ENCODE data around the gene TCERG1.

The TCERG1 gene

GRCh38 chr5:146475906-146476305, 28.8 kb downstream of the TCERG1 start:
- DNase-seq (no peak), ATAC-seq (ENCODE audit: insufficient read depth, low read depth) (no peak)
- no peak overlapping the region for H3K9ac ChIP-seq (ENCODE audit: low read depth, low read length)
- no peak overlapping the region for H3K27ac ChIP-seq (ENCODE audit: low read length)
- peaks cover 15% of the 10 kb centered on the region; the same call in 1 of the 2 replicates for H4K20me1 ChIP-seq (ENCODE audit: insufficient read depth, low read length)
- no peaks in the 10 kb centered on the region for H3K9me3 ChIP-seq (ENCODE audit: insufficient read depth, low read length, severe bottlenecking)
- H3K36me3 ChIP-seq (ENCODE audit: insufficient read depth, low read length), result peaks cover 94% of the 10 kb centered on the region
- TF ChIP-seq, protein P1, sequence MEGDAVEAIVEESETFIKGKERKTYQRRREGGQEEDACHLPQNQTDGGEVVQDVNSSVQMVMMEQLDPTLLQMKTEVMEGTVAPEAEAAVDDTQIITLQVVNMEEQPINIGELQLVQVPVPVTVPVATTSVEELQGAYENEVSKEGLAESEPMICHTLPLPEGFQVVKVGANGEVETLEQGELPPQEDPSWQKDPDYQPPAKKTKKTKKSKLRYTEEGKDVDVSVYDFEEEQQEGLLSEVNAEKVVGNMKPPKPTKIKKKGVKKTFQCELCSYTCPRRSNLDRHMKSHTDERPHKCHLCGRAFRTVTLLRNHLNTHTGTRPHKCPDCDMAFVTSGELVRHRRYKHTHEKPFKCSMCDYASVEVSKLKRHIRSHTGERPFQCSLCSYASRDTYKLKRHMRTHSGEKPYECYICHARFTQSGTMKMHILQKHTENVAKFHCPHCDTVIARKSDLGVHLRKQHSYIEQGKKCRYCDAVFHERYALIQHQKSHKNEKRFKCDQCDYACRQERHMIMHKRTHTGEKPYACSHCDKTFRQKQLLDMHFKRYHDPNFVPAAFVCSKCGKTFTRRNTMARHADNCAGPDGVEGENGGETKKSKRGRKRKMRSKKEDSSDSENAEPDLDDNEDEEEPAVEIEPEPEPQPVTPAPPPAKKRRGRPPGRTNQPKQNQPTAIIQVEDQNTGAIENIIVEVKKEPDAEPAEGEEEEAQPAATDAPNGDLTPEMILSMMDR (IDR thresholded peaks at IDR 0.05; ENCODE audit: borderline replicate concordance, extremely low read depth, low read length, poor library complexity, severe bottlenecking), result no peak
- no peak for TF ChIP-seq EZH2 (IDR thresholded peaks at IDR 0.05; ENCODE audit: borderline replicate concordance, low read depth, low read length, severe bottlenecking)
- H3K79me2 ChIP-seq (ENCODE audit: insufficient read depth, low read length), result peaks cover 23% of the 10 kb centered on the region
- H2AFZ ChIP-seq (ENCODE audit: low read depth, low read length), result no peak overlapping the region
- H3K27me3 ChIP-seq (ENCODE audit: insufficient read depth, low read length, poor library complexity), result no peaks in the 10 kb centered on the region
- H3K4me3 ChIP-seq (ENCODE audit: low read depth in 1 of 2, low read length in 2 of 2), result no peak overlapping the region
- no peak overlapping the region for H3K4me2 ChIP-seq (ENCODE audit: insufficient read depth, low read length)
- H3K4me1 ChIP-seq (ENCODE audit: insufficient read depth, low read length), result no peaks in the 10 kb centered on the region

GRCh38 chr5:146482775-146483174, 35.6 kb downstream of the TCERG1 start:
- Histone ChIP-seq H3K9ac (ENCODE audit: low read depth, low read length) (no peak overlapping the region), H4K20me1 (ENCODE audit: insufficient read depth, low read length) (peaks cover 3% of the 10 kb centered on the region; the same call in 1 of the 2 replicates), H3K79me2 (ENCODE audit: insufficient read depth, low read length) (0 out of 2 replicates have a peak, but pooled peaks cover 2% of the 10 kb centered on the region), H3K9me3 (ENCODE audit: insufficient read depth, low read length, severe bottlenecking) (no peaks in the 10 kb centered on the region), H3K36me3 (ENCODE audit: insufficient read depth, low read length) (peaks cover 96% of the 10 kb centered on the region), H2AFZ (ENCODE audit: low read depth, low read length) (no peak overlapping the region), H3K4me2 (ENCODE audit: insufficient read depth, low read length) (no peak overlapping the region), H3K27ac (ENCODE audit: low read length) (no peak overlapping the region), H3K4me3 (ENCODE audit: low read depth in 1 of 2, low read length in 2 of 2) (no peak overlapping the region), H3K4me1 (ENCODE audit: insufficient read depth, low read length) (no peaks in the 10 kb centered on the region), H3K27me3 (ENCODE audit: insufficient read depth, low read length, poor library complexity) (no peaks in the 10 kb centered on the region)
- no peak for TF ChIP-seq EZH2 (IDR thresholded peaks at IDR 0.05; ENCODE audit: borderline replicate concordance, low read depth, low read length, severe bottlenecking)
- TF ChIP-seq, protein P1 (IDR thresholded peaks at IDR 0.05; ENCODE audit: borderline replicate concordance, extremely low read depth, low read length, poor library complexity, severe bottlenecking), result no peak
- DNase-seq (no peak), ATAC-seq (ENCODE audit: insufficient read depth, low read depth) (no peak)

DNA sequence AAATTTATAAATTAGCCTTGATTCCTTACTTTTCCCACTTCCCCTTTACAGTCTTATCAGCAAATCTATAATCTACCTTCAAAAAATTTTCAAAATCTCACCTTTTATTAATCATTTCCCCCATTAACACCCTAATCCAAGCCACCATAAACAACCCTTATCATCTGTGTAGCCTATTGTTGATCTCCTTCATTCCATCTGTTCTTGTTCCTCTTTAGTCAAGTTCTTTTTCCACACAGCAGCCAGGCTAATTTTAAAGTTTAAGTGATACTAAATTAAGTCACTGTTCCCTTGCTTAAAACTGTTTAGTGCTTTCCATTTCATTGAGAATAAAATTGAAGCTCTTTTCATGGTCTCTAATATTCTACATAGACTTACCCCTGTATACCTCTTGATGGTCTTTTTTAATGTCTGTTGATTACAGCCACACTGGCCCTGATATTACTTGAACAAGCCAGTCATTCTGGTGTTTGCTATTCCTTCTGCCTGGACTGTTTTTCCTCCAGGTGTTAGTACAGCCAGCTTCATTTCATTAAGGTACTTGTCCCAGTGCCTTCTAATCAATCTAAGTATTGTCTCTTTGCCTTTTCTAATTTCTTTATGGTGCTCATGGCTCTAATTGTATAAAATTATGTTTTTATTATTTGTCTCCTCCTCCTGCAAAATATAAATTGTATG, 37.7 kb downstream of the TCERG1 start:
- Histone ChIP-seq H3K27me3 (ENCODE audit: insufficient read depth, low read length, poor library complexity) (no peaks in the 10 kb centered on the region), H3K36me3 (ENCODE audit: insufficient read depth, low read length) (peaks cover 91% of the 10 kb centered on the region), H3K9me3 (ENCODE audit: insufficient read depth, low read length, severe bottlenecking) (no peaks in the 10 kb centered on the region), H3K4me3 (ENCODE audit: low read depth in 1 of 2, low read length in 2 of 2) (no peak overlapping the region), H3K79me2 (ENCODE audit: insufficient read depth, low read length) (0 out of 2 replicates have a peak, but pooled peaks cover 2% of the 10 kb centered on the region), H3K9ac (ENCODE audit: low read depth, low read length) (no peak overlapping the region), H3K27ac (ENCODE audit: low read length) (no peak overlapping the region), H3K4me2 (ENCODE audit: insufficient read depth, low read length) (no peak overlapping the region), H4K20me1 (ENCODE audit: insufficient read depth, low read length) (peaks cover 3% of the 10 kb centered on the region; the same call in 1 of the 2 replicates), H3K4me1 (ENCODE audit: insufficient read depth, low read length) (no peaks in the 10 kb centered on the region), H2AFZ (ENCODE audit: low read depth, low read length) (no peak overlapping the region)
- ATAC-seq (ENCODE audit: insufficient read depth, low read depth) (no peak), DNase-seq (no peak)
- TF ChIP-seq EZH2 (IDR thresholded peaks at IDR 0.05; ENCODE audit: borderline replicate concordance, low read depth, low read length, severe bottlenecking), result no peak
- TF ChIP-seq, protein P1 (IDR thresholded peaks at IDR 0.05; ENCODE audit: borderline replicate concordance, extremely low read depth, low read length, poor library complexity, severe bottlenecking), result no peak

Measured in DND-41 (cell line).